Gastrocnemius medialis (tissue), 4 donors: ENCODE results near the gene CLCF1. TPM values are rescaled to one million over a fixed set of nuclear protein-coding genes. Genes with fewer than 3 reads are reported as not detected.

Experiments
- ATAC-seq, 2 donors: fragments of 150-250 bp; one replicate each; pipeline ENCODE4 v1.9.1; 2016
- DNase-seq, 2 donors: peaks; one replicate each; pipeline ENCODE4 v3.0.0-alpha.2; 2019
- H3K27ac ChIP-seq, 4 donors: fragments of 200-600 bp; sonication (generic); 1 replicate in 1 of 4; 2 replicates in 3 of 4; pipeline ENCODE4 v1.5.1; 2016 to 2018; ENCODE audit warnings: mild to moderate bottlenecking in 2 of 4, moderate library complexity in 1 of 4
- H3K27me3 ChIP-seq, 3 donors: fragments of 200-600 bp; sonication (generic) in 2 of 3; 1 replicate in 1 of 3; 2 replicates in 2 of 3; pipeline versions ENCODE4 v1.5.1 to v1.6.0; 2016 to 2019; ENCODE audit warnings: mild to moderate bottlenecking in 1 of 3, moderate library complexity in 1 of 3
- H3K36me3 ChIP-seq, 2 donors: fragments of 200-600 bp; sonication (generic) in 1 of 2; one replicate each; pipeline ENCODE4 v1.5.1; 2017 to 2018
- H3K4me1 ChIP-seq, 2 donors: fragments of 200-600 bp; sonication (generic) in 1 of 2; one replicate each; pipeline ENCODE4 v1.5.1; 2016 to 2017; ENCODE audit warnings: mild to moderate bottlenecking in 2 of 2
- H3K4me3 ChIP-seq, 4 donors: fragments of 200-600 bp; sonication (generic) in 3 of 4; 1 replicate in 1 of 4; 2 replicates in 3 of 4; pipeline ENCODE4 v1.5.1; 2016 to 2019; ENCODE audit warnings: mild to moderate bottlenecking in 2 of 4
- H3K9me3 ChIP-seq, 3 donors: fragments of 200-600 bp; sonication (generic) in 2 of 3; 1 replicate in 1 of 3; 2 replicates in 2 of 3; pipeline ENCODE4 v1.5.1; 2016 to 2019
- POLR2A ChIP-seq, 2 donors: fragments of 450-650 bp; IDR thresholded peaks; one replicate each; pipeline ENCODE4 v1.6.1; 2017; ENCODE audit warnings: antibody characterized with exemption in 2 of 2, mild to moderate bottlenecking in 2 of 2, moderate library complexity in 2 of 2
- in situ Hi-C, 4 donors: fragments of 200-750 bp; cut with MboI; loops; one replicate each; pipeline versions ENCODE4 v1.15.0 to v1.8.0; 2017; ENCODE audit warnings: low sequenced_read_pairs in 4 of 4
- intact Hi-C: fragments of 100-400 bp; cut with DNase I; formaldehyde crosslinking; loops from one replicate; pipeline ENCODE4 v1.15.1; 2023; ENCODE audit warnings: low total_unique reads
- total RNA-seq, 4 donors: library from RNA; depleted of rRNA; stranded (reverse); fragments of >200 nt; gene quantifications; one replicate each; pipeline versions ENCODE4 v1.1.0 to v1.2.3, GENCODE V29; 2016
- TF ChIP-seq, protein P1 (sequence below), 5 experiments: fragments of 450-650 bp in 3 of 5; fragments of 200-600 bp in 2 of 5; sonication (generic) in 2 of 5; IDR thresholded peaks in 4 of 5; conservative IDR thresholded peaks in 1 of 5; 1 replicate in 4 of 5; 2 replicates in 1 of 5; pipeline ENCODE4 v1.5.1; 2016 to 2019; ENCODE audit warnings: antibody characterized with exemption in 5 of 5, mild to moderate bottlenecking in 3 of 5, moderate library complexity in 3 of 5

Gene CLCF1
- total RNA-seq, 4 donors from 2014 or later: 0.24 to 2.7 (median 0.91) TPM

DNA sequence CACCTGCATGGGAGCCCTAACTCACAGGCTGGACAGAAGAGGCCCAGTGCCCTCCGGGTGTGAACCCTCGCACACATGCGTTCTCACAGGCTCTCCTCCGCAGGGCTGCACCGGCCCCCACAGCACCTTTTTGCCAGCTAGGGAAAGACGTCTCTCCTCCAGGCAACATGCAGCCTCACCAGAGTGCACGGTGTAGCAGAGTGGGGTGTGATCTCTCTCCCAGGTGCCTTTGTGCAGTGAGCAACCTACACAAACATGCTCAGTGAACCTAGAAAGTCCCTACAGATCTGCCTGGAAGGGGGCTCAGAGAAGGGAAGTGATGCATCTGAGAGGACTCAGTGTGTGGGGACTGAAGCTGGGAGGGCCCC is 38.4 kb upstream of the CLCF1 start:
- DNase-seq (no peak), ATAC-seq (no peak)
- H3K36me3 ChIP-seq: no peaks in the 10 kb centered on the region
- peaks cover 17 to 31% (median 25%) of the 10 kb centered on the region in 3 donors for H3K27me3 ChIP-seq
- intact Hi-C loops (no loop called here), in situ Hi-C loops (no loop called here)
- no peaks in the 10 kb centered on the region for H3K9me3 ChIP-seq
- TF ChIP-seq POLR2A (IDR thresholded peaks at IDR 0.05): no peak
- TF ChIP-seq, protein P1, sequence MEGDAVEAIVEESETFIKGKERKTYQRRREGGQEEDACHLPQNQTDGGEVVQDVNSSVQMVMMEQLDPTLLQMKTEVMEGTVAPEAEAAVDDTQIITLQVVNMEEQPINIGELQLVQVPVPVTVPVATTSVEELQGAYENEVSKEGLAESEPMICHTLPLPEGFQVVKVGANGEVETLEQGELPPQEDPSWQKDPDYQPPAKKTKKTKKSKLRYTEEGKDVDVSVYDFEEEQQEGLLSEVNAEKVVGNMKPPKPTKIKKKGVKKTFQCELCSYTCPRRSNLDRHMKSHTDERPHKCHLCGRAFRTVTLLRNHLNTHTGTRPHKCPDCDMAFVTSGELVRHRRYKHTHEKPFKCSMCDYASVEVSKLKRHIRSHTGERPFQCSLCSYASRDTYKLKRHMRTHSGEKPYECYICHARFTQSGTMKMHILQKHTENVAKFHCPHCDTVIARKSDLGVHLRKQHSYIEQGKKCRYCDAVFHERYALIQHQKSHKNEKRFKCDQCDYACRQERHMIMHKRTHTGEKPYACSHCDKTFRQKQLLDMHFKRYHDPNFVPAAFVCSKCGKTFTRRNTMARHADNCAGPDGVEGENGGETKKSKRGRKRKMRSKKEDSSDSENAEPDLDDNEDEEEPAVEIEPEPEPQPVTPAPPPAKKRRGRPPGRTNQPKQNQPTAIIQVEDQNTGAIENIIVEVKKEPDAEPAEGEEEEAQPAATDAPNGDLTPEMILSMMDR (IDR thresholded peaks at IDR 0.05 in 4 of 5, conservative IDR thresholded peaks at IDR 0.05 in 1 of 5): no peak
- H3K27ac ChIP-seq: no peak overlapping the region
- no peak overlapping the region for H3K4me3 ChIP-seq
- H3K4me1 ChIP-seq: peaks cover 10 to 17% of the 10 kb centered on the region in 2 donors

DNA sequence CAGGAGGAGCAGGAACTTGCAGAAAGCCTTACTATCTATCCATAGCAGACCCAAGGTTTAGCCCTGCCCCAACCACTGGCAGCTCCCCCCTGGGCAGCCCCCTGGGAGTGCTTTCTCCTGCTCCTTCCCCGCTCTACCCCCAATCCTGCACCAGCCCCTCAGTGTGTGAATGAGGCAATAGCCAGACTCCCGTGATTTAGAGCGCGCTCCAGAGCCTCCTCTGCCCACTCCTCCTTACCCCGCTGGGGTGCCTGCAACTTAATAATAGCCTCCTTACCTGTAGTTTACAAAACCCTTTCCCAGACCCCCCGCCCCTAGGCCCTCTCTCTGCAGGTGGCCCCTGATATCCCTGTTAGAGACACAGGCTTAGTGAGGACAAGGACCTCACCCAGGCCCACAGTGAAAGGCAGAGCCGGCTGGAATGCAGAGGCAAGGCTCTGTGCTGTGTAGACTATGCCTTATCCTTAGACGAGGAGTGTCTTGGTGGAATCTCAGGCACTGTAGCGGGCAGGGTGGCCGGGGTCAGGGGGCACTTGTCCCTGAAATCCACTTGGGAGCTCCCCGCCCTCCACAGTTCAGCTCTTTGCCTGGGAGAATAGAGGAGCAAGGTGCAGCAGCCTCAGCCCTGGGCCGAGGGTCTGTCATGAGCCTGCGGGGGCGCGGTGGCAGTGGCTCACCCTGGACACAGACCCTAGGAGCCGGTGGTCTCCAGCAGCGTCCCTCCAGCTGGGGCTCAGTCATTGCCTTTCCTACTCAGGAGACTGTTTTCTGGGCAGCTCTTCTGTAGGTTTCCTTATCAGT is 37.8 kb upstream of the CLCF1 start:
- intact Hi-C loops: no loop called here
- H3K9me3 ChIP-seq: no peaks in the 10 kb centered on the region
- no peak overlapping the region for H3K27ac ChIP-seq
- in situ Hi-C loops: no loop called here
- H3K4me3 ChIP-seq: no peak overlapping the region
- H3K36me3 ChIP-seq: no peaks in the 10 kb centered on the region
- no peak for DNase-seq
- no peak for ATAC-seq
- peaks cover 4 to 11% of the 10 kb centered on the region in 2 donors for H3K4me1 ChIP-seq
- H3K27me3 ChIP-seq: peaks cover 17 to 31% (median 25%) of the 10 kb centered on the region in 3 donors
- no peak for TF ChIP-seq POLR2A (IDR thresholded peaks at IDR 0.05)
- TF ChIP-seq, protein P1 (IDR thresholded peaks at IDR 0.05 in 4 of 5, conservative IDR thresholded peaks at IDR 0.05 in 1 of 5): no peak

DNA sequence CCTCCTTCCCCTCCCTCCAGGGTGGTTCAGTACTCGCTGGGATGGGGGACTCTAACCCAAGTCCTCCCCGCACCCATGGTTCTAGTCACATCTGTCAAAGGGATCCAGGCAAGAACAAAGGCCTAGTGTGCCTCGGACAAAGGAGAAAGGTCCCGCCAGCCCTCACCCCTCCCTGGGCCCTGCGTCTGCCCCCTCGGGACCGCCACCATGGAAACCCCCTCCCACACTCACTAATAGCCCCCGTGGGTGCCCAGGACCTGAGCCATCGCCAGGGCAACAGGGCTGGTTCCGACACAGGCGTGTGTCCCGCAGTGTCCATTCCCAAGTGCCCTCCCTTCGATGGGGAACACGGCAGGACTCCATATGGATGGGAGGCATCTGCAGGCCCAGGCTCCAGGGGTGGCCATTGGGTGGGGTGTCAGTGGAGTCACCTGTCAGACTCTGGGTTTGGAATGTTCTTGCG is 37.0 kb upstream of the CLCF1 start:
- intact Hi-C loops: no loop called here

DNA sequence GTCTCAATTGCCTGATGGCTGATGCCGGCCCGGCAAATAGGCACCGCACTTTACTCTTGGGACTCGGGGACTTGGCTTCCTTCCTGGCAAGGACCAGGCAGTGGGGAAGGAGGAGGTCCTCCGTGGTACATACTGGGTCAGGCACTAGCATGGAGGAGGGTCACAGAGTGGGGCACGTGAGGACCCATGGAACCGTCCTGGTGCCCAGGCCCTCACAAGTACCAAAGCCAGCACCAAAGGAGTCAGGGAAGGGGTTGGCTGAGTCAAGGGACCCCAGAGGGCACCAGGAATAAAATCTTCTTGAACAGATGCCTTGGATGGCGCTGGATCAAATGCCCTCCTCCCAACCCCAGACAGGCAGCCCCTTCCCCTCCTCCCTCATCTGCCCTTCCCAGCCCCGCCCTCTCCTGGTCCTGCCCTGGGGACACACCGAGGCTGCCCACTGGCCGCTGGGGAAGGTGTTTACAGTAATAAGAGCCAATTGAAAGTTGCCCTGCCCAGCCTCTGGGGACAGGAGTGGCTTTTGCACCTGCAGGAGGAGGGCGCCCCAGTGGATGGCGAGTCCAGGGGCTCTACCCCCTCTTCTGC is 36.5 kb upstream of the CLCF1 start:
- intact Hi-C loops: no loop called here

More for the DNA sequence above, 37.0 kb upstream of the CLCF1 start:
- H3K27me3 ChIP-seq: peaks cover 17 to 31% (median 25%) of the 10 kb centered on the region in 3 donors
- no peak for TF ChIP-seq POLR2A (IDR thresholded peaks at IDR 0.05)
- TF ChIP-seq, protein P1 (IDR thresholded peaks at IDR 0.05 in 4 of 5, conservative IDR thresholded peaks at IDR 0.05 in 1 of 5): no peak
- no peaks in the 10 kb centered on the region for H3K36me3 ChIP-seq
- H3K4me3 ChIP-seq: no peak overlapping the region
- no peak for DNase-seq
- in situ Hi-C loops: no loop called here
- no peak overlapping the region for H3K27ac ChIP-seq
- no peaks in the 10 kb centered on the region for H3K9me3 ChIP-seq
- ATAC-seq: no peak
- peaks cover 0 to 6% of the 10 kb centered on the region in 2 donors for H3K4me1 ChIP-seq

More for the DNA sequence above, 36.5 kb upstream of the CLCF1 start:
- no peaks in the 10 kb centered on the region for H3K9me3 ChIP-seq
- no peak overlapping the region for H3K27ac ChIP-seq
- H3K4me3 ChIP-seq: no peak overlapping the region
- H3K4me1 ChIP-seq: peaks cover 0 to under 1% of the 10 kb centered on the region in 2 donors
- TF ChIP-seq, protein P1 (IDR thresholded peaks at IDR 0.05 in 4 of 5, conservative IDR thresholded peaks at IDR 0.05 in 1 of 5): no peak
- TF ChIP-seq POLR2A (IDR thresholded peaks at IDR 0.05): no peak
- peaks cover 17 to 31% (median 25%) of the 10 kb centered on the region in 3 donors for H3K27me3 ChIP-seq
- ATAC-seq: no peak
- in situ Hi-C loops: no loop called here
- no peaks in the 10 kb centered on the region for H3K36me3 ChIP-seq
- no peak for DNase-seq
